HepG2 (cell line): ENCODE data around the gene RELL1. TPM values are rescaled to one million over a fixed set of nuclear protein-coding genes. Genes with fewer than 3 reads are reported as not detected.

Experiments
- ATAC-seq: fragments of 200-7000 bp; cut with Tn5 transposase; 3 replicates; pipeline ENCODE4 v1.9.1; 2020; ENCODE audit warnings: mild to moderate bottlenecking, moderate library complexity
- Bru-seq: library from RNA; stranded (reverse); fragments of 400-500 nt; gene quantifications from one replicate; lab custom pipeline; 2021; lab: Mats Ljungman, UMichigan
- BruChase-seq, 2 experiments: library from RNA; stranded (reverse); fragments of 400-500 nt; gene quantifications; one replicate each; lab custom pipeline; 2021; lab: Mats Ljungman, UMichigan
- BruUV-seq: library from RNA; stranded (reverse); fragments of 400-500 nt; replicated peaks from 2 replicates; lab custom pipeline; 2021; lab: Mats Ljungman, UMichigan
- CTCF ChIA-PET: fragments of 300-600 bp; formaldehyde crosslinking; extraction: SDS; loops from one replicate; lab custom pipeline; 2021; ENCODE audit warnings: low total read pairs, inconsistent platforms, low intra/inter-chr PET ratio; lab: Yijun Ruan, JAX
- POLR2A ChIA-PET: fragments of 350-600 bp; sonication (Branson Sonifier 250); formaldehyde crosslinking; loops from one replicate; lab custom pipeline; 2020; ENCODE audit warnings: antibody characterized with exemption, inconsistent platforms; lab: Yijun Ruan, JAX
- DNase-seq: peaks from one replicate; pipeline ENCODE4 v3.0.0-alpha.2; 2015; ENCODE audit warnings: low spot score
- FAIRE-seq: peaks from 3 replicates; lab custom pipeline; 2011; peaks lifted over from hg19 to GRCh38; lab: Jason Lieb, UNC
- H2AFZ ChIP-seq: one replicate; pipeline ENCODE4 v1.6.1; 2011; ENCODE audit warnings: low read length, inconsistent platforms
- H3K27ac ChIP-seq: fragments of 300-600 bp; 3 replicates; pipeline ENCODE4 v1.8.0; 2011; ENCODE audit warnings: mixed run types, mild to moderate bottlenecking, mixed read lengths, low read length, inconsistent platforms; ENCODE audit not compliant: insufficient read depth; ENCODE audit errors: extremely low read length
- H3K27me3 ChIP-seq, 2 experiments: fragments of 200-600 bp in 1 of 2; 2 replicates in 1 of 2; 3 replicates in 1 of 2; pipeline versions ENCODE4 v1.6.0 to v1.8.0; 2011; ENCODE audit warnings: low read length in 2 of 2, mild to moderate bottlenecking in 2 of 2, moderate library complexity in 2 of 2, inconsistent platforms in 1 of 2; ENCODE audit not compliant: insufficient read depth in 2 of 2, control insufficient read depth in 1 of 2
- H3K36me3 ChIP-seq, 2 experiments: fragments of 200-600 bp in 1 of 2; replicated peaks in 1 of 2; 2 replicates in 1 of 2; 3 replicates in 1 of 2; pipeline versions ENCODE4 v1.5.1 to v1.8.0; 2011; ENCODE audit warnings: low read length in 2 of 2, inconsistent platforms in 1 of 2; ENCODE audit not compliant: insufficient read depth in 2 of 2, control insufficient read depth in 1 of 2
- H3K4me1 ChIP-seq: 2 replicates; pipeline ENCODE4 v1.5.1; 2012; ENCODE audit warnings: low read length, inconsistent platforms; ENCODE audit not compliant: insufficient read depth
- H3K4me2 ChIP-seq: 2 replicates; pipeline ENCODE4 v1.6.0; 2011; ENCODE audit warnings: low read depth, low read length, inconsistent platforms
- H3K4me3 ChIP-seq, 3 experiments: fragments of 200-600 bp in 1 of 3; sonication (generic), shearing (Covaris generic) in 1 of 3; replicated peaks in 1 of 3; 2 replicates each; pipeline ENCODE4 v1.5.1; 2011 to 2016; ENCODE audit warnings: low read length in 3 of 3, inconsistent platforms in 2 of 3, low read depth in 2 of 3, mild to moderate bottlenecking in 2 of 3, control low read depth in 1 of 3, mixed read lengths in 1 of 3; ENCODE audit not compliant: insufficient read depth in 1 of 3
- H3K79me2 ChIP-seq: one replicate; pipeline ENCODE4 v1.6.1; 2011; ENCODE audit warnings: low read length, inconsistent platforms; ENCODE audit not compliant: insufficient read depth
- H3K9ac ChIP-seq: 2 replicates; pipeline ENCODE4 v1.6.0; 2011; ENCODE audit warnings: mild to moderate bottlenecking, low read depth, low read length, inconsistent platforms; ENCODE audit not compliant: insufficient read depth
- H3K9me3 ChIP-seq: 2 replicates; pipeline ENCODE4 v1.5.1; 2012; ENCODE audit warnings: mild to moderate bottlenecking, low read length
- H4K20me1 ChIP-seq: 2 replicates; pipeline ENCODE4 v1.6.0; 2011; ENCODE audit warnings: inconsistent platforms, mild to moderate bottlenecking, low read length, moderate library complexity; ENCODE audit not compliant: insufficient read depth
- GATAD1 ChIP-seq: IDR thresholded peaks from 2 replicates; pipeline ENCODE4 v1.6.1; 2016; ENCODE audit warnings: missing genetic modification reagents, missing compliant biosample characterization
- HDAC1 ChIP-seq: sonication (generic); formaldehyde crosslinking; IDR thresholded peaks from 2 replicates; pipeline ENCODE4 v1.5.1; 2020; ENCODE audit warnings: mild to moderate bottlenecking, missing genetic modification reagents
- HOXD1 ChIP-seq: sonication (generic); formaldehyde crosslinking; IDR thresholded peaks from 2 replicates; pipeline ENCODE4 v1.5.0; 2020; ENCODE audit warnings: missing genetic modification reagents
- NFYC ChIP-seq: IDR thresholded peaks from 2 replicates; pipeline ENCODE4 v1.6.1; 2016; ENCODE audit warnings: missing genetic modification reagents, missing compliant biosample characterization
- SAP130 ChIP-seq: IDR thresholded peaks from 2 replicates; pipeline ENCODE4 v1.6.1; 2016; ENCODE audit warnings: low read depth
- THAP11 ChIP-seq: IDR thresholded peaks from 2 replicates; pipeline ENCODE4 v1.6.1; 2016; ENCODE audit warnings: missing biosample characterization, missing genetic modification reagents
- ZIK1 ChIP-seq: sonication (generic); formaldehyde crosslinking; IDR thresholded peaks from 2 replicates; pipeline ENCODE4 v1.5.0; 2020; ENCODE audit warnings: mild to moderate bottlenecking, low read depth, missing genetic modification reagents, borderline replicate concordance
- ZNF3 ChIP-seq: IDR thresholded peaks from 2 replicates; pipeline ENCODE4 v1.7.0; 2017; ENCODE audit warnings: inconsistent platforms
- ZNF468 ChIP-seq: sonication (generic); formaldehyde crosslinking; IDR thresholded peaks from 2 replicates; pipeline ENCODE4 v1.8.0; 2022; ENCODE audit warnings: mild to moderate bottlenecking, moderate library complexity, missing genetic modification reagents
- ZNF605 ChIP-seq: sonication (generic); formaldehyde crosslinking; IDR thresholded peaks from 2 replicates; pipeline ENCODE4 v1.8.0; 2022; ENCODE audit warnings: mild to moderate bottlenecking, missing genetic modification reagents
- WGBS: methylation state at CpG from one replicate; pipeline ENCODE4 v1.1.6; 2017; ENCODE audit warnings: low lambda C conversion rate; 5-methylcytosine and 5-hydroxymethylcytosine counted together
- in situ Hi-C: cut with HindIII; loops from 2 replicates; pipeline ENCODE4 v1.10.0; 2017; ENCODE audit warnings: low pct_unique_long_range_greater_than_20kb; ENCODE audit not compliant: extremely low pct_ligation_motif_present
- intact Hi-C: fragments of 100-400 bp; cut with micrococcal nuclease; formaldehyde crosslinking; loops from one replicate; pipeline ENCODE4 v1.10.0; 2022; ENCODE audit not compliant: unreplicated experiment
- long read RNA-seq, 2 experiments: library from RNA in 1 of 2; library from polyadenylated mRNA in 1 of 2; stranded (forward) in 1 of 2; unstranded in 1 of 2; transcript quantifications; one replicate each; pipeline ENCODE4 v2.0.0, GENCODE V29; 2019 to 2022
- polyA minus RNA-seq, 3 experiments: library from RNA; depleted of rRNA, polyadenylated mRNA; stranded (reverse); fragments of >200 nt; gene quantifications; 2 replicates each; pipeline ENCODE4 v1.2.3, GENCODE V29; 2011; ENCODE audit warnings: low replicate concordance in 1 of 3
- polyA plus RNA-seq, 8 experiments: library from polyadenylated mRNA; depleted of rRNA in 3 of 8; stranded (reverse) in 7 of 8; unstranded in 1 of 8; fragments of >200 nt; fragmentation: Illumina TruSeq in 4 of 8; extraction: Trizol in 4 of 8; gene quantifications; 2 replicates each; pipeline versions ENCODE4 v1.2.1 to v1.2.3, GENCODE V29; 2011 to 2016; ENCODE audit warnings: low read depth in 4 of 8, missing spikeins in 1 of 8, mixed read lengths in 1 of 8; ENCODE audit not compliant: insufficient read depth in 1 of 8
- total RNA-seq, 5 experiments: library from RNA; depleted of rRNA; stranded (reverse); fragments of >200 nt; fragmentation: Illumina TruSeq; extraction: Trizol; gene quantifications; 2 replicates each; pipeline ENCODE4 v1.2.3, GENCODE V29; 2016; ENCODE audit warnings: low read depth in 1 of 5
- TF ChIP-seq, protein P1 (sequence below): sonication (generic); formaldehyde crosslinking; IDR thresholded peaks from 2 replicates; pipeline ENCODE4 v1.5.0; 2020; ENCODE audit warnings: missing genetic modification reagents
- TF ChIP-seq, protein P2 (sequence below): sonication (generic); formaldehyde crosslinking; IDR thresholded peaks from 2 replicates; pipeline ENCODE4 v1.5.1; 2020; ENCODE audit warnings: missing genetic modification reagents, mild to moderate bottlenecking, borderline replicate concordance

RELL1 gene, protein sequence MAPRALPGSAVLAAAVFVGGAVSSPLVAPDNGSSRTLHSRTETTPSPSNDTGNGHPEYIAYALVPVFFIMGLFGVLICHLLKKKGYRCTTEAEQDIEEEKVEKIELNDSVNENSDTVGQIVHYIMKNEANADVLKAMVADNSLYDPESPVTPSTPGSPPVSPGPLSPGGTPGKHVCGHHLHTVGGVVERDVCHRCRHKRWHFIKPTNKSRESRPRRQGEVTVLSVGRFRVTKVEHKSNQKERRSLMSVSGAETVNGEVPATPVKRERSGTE
- total RNA-seq (2016; rRNA removed; fragmentation: Illumina TruSeq; extraction: Trizol) (40.1 and 58.4 TPM in 2 replicates), polyA plus RNA-seq (2011; rRNA removed) (8.4 and 11.1 TPM in 2 replicates), polyA minus RNA-seq (2011; rRNA and poly(A)+ RNA removed; ENCODE audit: low replicate concordance) (7.8 and 39.4 TPM in 2 replicates), Bru-seq, nascent RNA (percentile 87 among the genes with signal in this experiment), BruChase-seq, experiment 1, labeled RNA remaining after a 6-hour chase (percentile 83 among the genes with signal in this experiment), BruChase-seq, experiment 2, labeled RNA remaining after a 2-hour chase (percentile 78 among the genes with signal in this experiment)
- 124 and 130 TPM in 2 replicates for total RNA-seq (2016; cell fraction: cytosol; rRNA removed; fragmentation: Illumina TruSeq; extraction: Trizol; ENCODE audit: low read depth)
- 37.4 and 57.3 TPM in 2 replicates for total RNA-seq (2016; cell fraction: insoluble cytoplasmic fraction; rRNA removed; fragmentation: Illumina TruSeq; extraction: Trizol)
- 53.5 and 55.2 TPM in 2 replicates for total RNA-seq (2016; cell fraction: membrane; rRNA removed; fragmentation: Illumina TruSeq; extraction: Trizol)
- 36.9 and 45.2 TPM in 2 replicates for total RNA-seq (2016; cell fraction: nucleus; rRNA removed; fragmentation: Illumina TruSeq; extraction: Trizol)
- 9.0 and 9.6 TPM in 2 replicates for polyA plus RNA-seq (2011; cell fraction: cytosol; rRNA removed)
- 5.5 and 7.2 TPM in 2 replicates for polyA plus RNA-seq (2011; cell fraction: nucleus; rRNA removed)
- 3.1 and 3.9 TPM in 2 replicates for polyA plus RNA-seq (2012)
- polyA plus RNA-seq (2016; cell fraction: cytosol; fragmentation: Illumina TruSeq; extraction: Trizol; ENCODE audit: low read depth): 1.5 and 2.3 TPM in 2 replicates
- 6.7 and 8.9 TPM in 2 replicates for polyA plus RNA-seq (2016; cell fraction: insoluble cytoplasmic fraction; fragmentation: Illumina TruSeq; extraction: Trizol; ENCODE audit: low read depth)
- 3.9 and 4.1 TPM in 2 replicates for polyA plus RNA-seq (2016; cell fraction: membrane; fragmentation: Illumina TruSeq; extraction: Trizol; ENCODE audit: low read depth)
- polyA plus RNA-seq (2016; cell fraction: nucleus; fragmentation: Illumina TruSeq; extraction: Trizol; ENCODE audit: insufficient read depth, low read depth): 13.1 and 16.3 TPM in 2 replicates
- 31.9 and 37.6 TPM in 2 replicates for polyA minus RNA-seq (2011; cell fraction: cytosol; rRNA and poly(A)+ RNA removed)
- 16.4 and 18.5 TPM in 2 replicates for polyA minus RNA-seq (2011; cell fraction: nucleus; rRNA and poly(A)+ RNA removed)
- long read RNA-seq, experiment 1, partial matches to known transcripts: 2 of 153 reads
- long read RNA-seq, experiment 1, other reads (novel, unspliced or antisense): 145 of 153 reads
- long read RNA-seq, experiment 2, partial matches to known transcripts: 1 of 22 reads
- long read RNA-seq, experiment 2, other reads (novel, unspliced or antisense): 21 of 22 reads

DNA sequence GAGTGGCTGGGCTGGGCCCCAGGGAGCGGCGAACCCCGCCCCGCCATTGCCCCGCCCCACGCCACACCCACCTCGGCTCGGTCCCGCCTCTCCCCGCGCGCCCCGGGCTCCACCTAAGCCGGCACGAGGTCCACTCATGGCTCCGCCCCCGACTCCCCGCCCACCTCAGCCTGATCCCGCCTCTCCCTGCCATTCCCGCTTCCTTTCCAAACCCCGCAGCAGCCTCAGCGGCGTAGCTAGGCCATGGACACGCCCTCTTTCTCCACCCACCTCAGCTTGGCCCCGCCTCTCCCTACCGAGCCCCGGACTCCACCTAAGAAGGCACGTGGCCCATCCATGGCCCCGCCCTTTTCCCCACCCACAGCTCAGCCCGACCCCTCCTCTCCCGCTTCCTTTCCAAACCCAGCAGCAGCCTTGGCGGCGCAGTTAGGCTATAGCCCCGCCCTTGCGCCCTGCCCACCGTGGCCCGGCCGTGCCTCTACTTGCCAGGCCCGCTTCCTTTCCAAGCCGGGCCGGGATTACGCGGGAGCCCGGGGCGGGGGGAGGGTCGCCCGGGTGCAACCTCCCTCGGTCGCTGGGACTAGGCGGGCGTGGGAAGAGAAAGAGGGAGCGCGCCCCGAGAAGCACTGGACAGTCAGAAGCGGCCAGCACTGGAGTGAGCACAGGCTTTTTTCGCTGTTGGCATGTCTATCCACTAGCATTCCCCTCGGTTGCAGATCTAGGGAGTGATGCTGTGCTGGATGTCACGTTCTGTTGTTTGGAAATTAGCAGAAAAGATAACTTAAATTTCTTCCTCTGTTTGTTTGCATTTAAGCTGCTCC is at the start of gene RELL1:
Gene RELL1 (minus strand): TSS at position 4 of the 821 bp plus-strand sequence. CDS start 89 bp downstream, outside the sequence.
- 2% methylated on average over 33 of the region's 58 CpGs for WGBS
- ATAC-seq (peak; percentile 87), DNase-seq (peak; percentile 96), FAIRE-seq (peak; percentile 95)
- no TSS peak for BruUV-seq
- Histone ChIP-seq H3K4me1 (peaks cover 42% of the 10 kb centered on the region), H3K36me3 (no peaks in the 10 kb centered on the region), H3K4me3 (peak within 1 kb of the TSS; percentile 74 to 86 (median 81)), H2AFZ (peak within 1 kb of the TSS; percentile 80), H3K4me2 (peak within 1 kb of the TSS; percentile 92), H3K9me3 (no peaks in the 10 kb centered on the region), H4K20me1 (no peaks in the 10 kb centered on the region), H3K27me3 (no peaks in the 10 kb centered on the region; a peak in 1 of 5 replicates), H3K79me2 (peaks cover 34% of the 10 kb centered on the region), H3K9ac (peak within 1 kb of the TSS; percentile 95), H3K27ac (peak within 1 kb of the TSS; percentile 90)
- intact Hi-C loops: loop anchor here (1.0 to 10.0 kb wide), 4 partner anchors 23 to 978 kb away; partner anchors contain the start of gene KLF3
- in situ Hi-C loops: loop anchor here (5.0 kb wide), 1 partner anchor 84 kb away; no protein-coding TSS in a partner anchor
- ChIA-PET POLR2A (interaction anchor here (0.9 to 1.3 kb wide), 11 partner anchors 10 to 115 kb away, joined by 3 to 16 read pairs (median 4); no protein-coding TSS in a partner anchor), CTCF (no interaction called here)
- TF ChIP-seq THAP11 (CRISPR knock-in tag) (peak; percentile 59; the same call in 1 of the 2 replicates), ZNF605 (CRISPR knock-in tag) (peak; percentile 87), HDAC1 (CRISPR knock-in tag) (peak; percentile 35; the same call in 1 of the 2 replicates), SAP130 (CRISPR knock-in tag) (peak; percentile 84), HOXD1 (CRISPR knock-in tag) (0 out of 2 replicates have a peak, but pooled peaks have one; percentile 42), GATAD1 (CRISPR knock-in tag) (no peak; the same call in 1 of the 2 replicates), ZNF3 (CRISPR knock-in tag) (no peak), ZNF468 (CRISPR knock-in tag) (no peak), ZIK1 (no peak; the same call in 1 of the 2 replicates), NFYC (CRISPR knock-in tag) (peak; percentile 74)
- TF ChIP-seq, protein P1, sequence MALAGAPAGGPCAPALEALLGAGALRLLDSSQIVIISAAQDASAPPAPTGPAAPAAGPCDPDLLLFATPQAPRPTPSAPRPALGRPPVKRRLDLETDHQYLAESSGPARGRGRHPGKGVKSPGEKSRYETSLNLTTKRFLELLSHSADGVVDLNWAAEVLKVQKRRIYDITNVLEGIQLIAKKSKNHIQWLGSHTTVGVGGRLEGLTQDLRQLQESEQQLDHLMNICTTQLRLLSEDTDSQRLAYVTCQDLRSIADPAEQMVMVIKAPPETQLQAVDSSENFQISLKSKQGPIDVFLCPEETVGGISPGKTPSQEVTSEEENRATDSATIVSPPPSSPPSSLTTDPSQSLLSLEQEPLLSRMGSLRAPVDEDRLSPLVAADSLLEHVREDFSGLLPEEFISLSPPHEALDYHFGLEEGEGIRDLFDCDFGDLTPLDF (CRISPR knock-in tag): no peak; the same call in 1 of the 2 replicates
- TF ChIP-seq, protein P2, sequence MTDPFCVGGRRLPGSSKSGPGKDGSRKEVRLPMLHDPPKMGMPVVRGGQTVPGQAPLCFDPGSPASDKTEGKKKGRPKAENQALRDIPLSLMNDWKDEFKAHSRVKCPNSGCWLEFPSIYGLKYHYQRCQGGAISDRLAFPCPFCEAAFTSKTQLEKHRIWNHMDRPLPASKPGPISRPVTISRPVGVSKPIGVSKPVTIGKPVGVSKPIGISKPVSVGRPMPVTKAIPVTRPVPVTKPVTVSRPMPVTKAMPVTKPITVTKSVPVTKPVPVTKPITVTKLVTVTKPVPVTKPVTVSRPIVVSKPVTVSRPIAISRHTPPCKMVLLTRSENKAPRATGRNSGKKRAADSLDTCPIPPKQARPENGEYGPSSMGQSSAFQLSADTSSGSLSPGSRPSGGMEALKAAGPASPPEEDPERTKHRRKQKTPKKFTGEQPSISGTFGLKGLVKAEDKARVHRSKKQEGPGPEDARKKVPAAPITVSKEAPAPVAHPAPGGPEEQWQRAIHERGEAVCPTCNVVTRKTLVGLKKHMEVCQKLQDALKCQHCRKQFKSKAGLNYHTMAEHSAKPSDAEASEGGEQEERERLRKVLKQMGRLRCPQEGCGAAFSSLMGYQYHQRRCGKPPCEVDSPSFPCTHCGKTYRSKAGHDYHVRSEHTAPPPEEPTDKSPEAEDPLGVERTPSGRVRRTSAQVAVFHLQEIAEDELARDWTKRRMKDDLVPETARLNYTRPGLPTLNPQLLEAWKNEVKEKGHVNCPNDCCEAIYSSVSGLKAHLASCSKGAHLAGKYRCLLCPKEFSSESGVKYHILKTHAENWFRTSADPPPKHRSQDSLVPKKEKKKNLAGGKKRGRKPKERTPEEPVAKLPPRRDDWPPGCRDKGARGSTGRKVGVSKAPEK (CRISPR knock-in tag): no peak
